HepG2 (cell line): ENCODE data around the gene GALR2. TPM values are rescaled to one million over a fixed set of nuclear protein-coding genes. Genes with fewer than 3 reads are reported as not detected.

Experiments used
- FOXC1 ChIP-seq: sonication (generic); formaldehyde crosslinking; IDR thresholded peaks from 2 replicates; pipeline ENCODE4 v1.8.0; 2022; ENCODE audit warnings: mild to moderate bottlenecking, missing genetic modification reagents, borderline replicate concordance
- GMEB1 ChIP-seq: sonication (generic); formaldehyde crosslinking; IDR thresholded peaks from 2 replicates; pipeline ENCODE4 v1.5.1; 2020; ENCODE audit warnings: missing genetic modification reagents, mild to moderate bottlenecking, borderline replicate concordance
- HNRNPUL1 ChIP-seq: fragments of 200-400 bp; formaldehyde crosslinking; IDR thresholded peaks from 2 replicates; pipeline ENCODE4 v1.6.1; 2017; ENCODE audit warnings: low read depth, mild to moderate bottlenecking, low read length, moderate library complexity
- KLF13 ChIP-seq: sonication (generic); formaldehyde crosslinking; IDR thresholded peaks from 2 replicates; pipeline ENCODE4 v1.4.0; 2020; ENCODE audit warnings: mild to moderate bottlenecking, missing genetic modification reagents
- MIER3 ChIP-seq: IDR thresholded peaks from 2 replicates; pipeline ENCODE4 v1.6.1; 2016; ENCODE audit warnings: missing compliant biosample characterization, borderline replicate concordance
- MTA1 ChIP-seq: sonication (generic); formaldehyde crosslinking; IDR thresholded peaks from 2 replicates; pipeline ENCODE4 v1.4.0; 2020; ENCODE audit warnings: missing genetic modification reagents, mild to moderate bottlenecking, borderline replicate concordance
- NFKBIZ ChIP-seq: IDR thresholded peaks from 2 replicates; pipeline ENCODE4 v1.6.1; 2018; ENCODE audit warnings: missing genetic modification reagents, missing compliant biosample characterization
- NPAS2 ChIP-seq: sonication (generic); formaldehyde crosslinking; IDR thresholded peaks from 2 replicates; pipeline ENCODE4 v1.8.0; 2022; ENCODE audit warnings: mild to moderate bottlenecking, missing genetic modification reagents, borderline replicate concordance
- SIX1 ChIP-seq: sonication (generic); formaldehyde crosslinking; IDR thresholded peaks from 2 replicates; pipeline ENCODE4 v1.4.0; 2020; ENCODE audit warnings: missing genetic modification reagents, borderline replicate concordance
- SOX13 ChIP-seq, 3 experiments: fragments of 450-650 bp in 1 of 3; sonication (generic) in 1 of 3; formaldehyde crosslinking in 1 of 3; IDR thresholded peaks in 2 of 3; conservative IDR thresholded peaks in 1 of 3; 2 replicates each; pipeline versions ENCODE4 v1.5.0 to v1.6.1; 2016 to 2020; ENCODE audit warnings: antibody characterized with exemption in 1 of 3, mild to moderate bottlenecking in 1 of 3, missing compliant biosample characterization in 1 of 3, missing genetic modification reagents in 1 of 3, moderate library complexity in 1 of 3
- SP2 ChIP-seq: sonication (generic); formaldehyde crosslinking; IDR thresholded peaks from 2 replicates; pipeline ENCODE4 v1.5.1; 2020; ENCODE audit warnings: mild to moderate bottlenecking, missing genetic modification reagents
- TARDBP ChIP-seq: sonication (generic); formaldehyde crosslinking; IDR thresholded peaks from 2 replicates; pipeline ENCODE4 v1.8.0; 2022; ENCODE audit warnings: mild to moderate bottlenecking, missing genetic modification reagents
- TBX3 ChIP-seq: fragments of 450-650 bp; IDR thresholded peaks from 2 replicates; pipeline ENCODE4 v1.6.1; 2017; ENCODE audit warnings: antibody characterized with exemption, mild to moderate bottlenecking, inconsistent platforms, borderline replicate concordance
- THYN1 ChIP-seq: sonication (generic); formaldehyde crosslinking; IDR thresholded peaks from 2 replicates; pipeline ENCODE4 v1.8.1; 2023; ENCODE audit warnings: low read depth, mild to moderate bottlenecking, moderate library complexity, missing genetic modification reagents, borderline replicate concordance
- ZNF44 ChIP-seq: sonication (generic); formaldehyde crosslinking; IDR thresholded peaks from 2 replicates; pipeline ENCODE4 v1.5.1; 2020; ENCODE audit warnings: mild to moderate bottlenecking, missing genetic modification reagents
- ZNF562 ChIP-seq: sonication (generic); formaldehyde crosslinking; IDR thresholded peaks from 2 replicates; pipeline ENCODE4 v1.8.0; 2022; ENCODE audit warnings: missing genetic modification reagents, borderline replicate concordance
- ZNF572 ChIP-seq: sonication (generic); formaldehyde crosslinking; IDR thresholded peaks from 2 replicates; pipeline ENCODE4 v1.5.1; 2020; ENCODE audit warnings: mild to moderate bottlenecking, missing genetic modification reagents
- ZNF891 ChIP-seq: sonication (generic); formaldehyde crosslinking; IDR thresholded peaks from 2 replicates; pipeline ENCODE4 v1.5.0; 2020; ENCODE audit warnings: mild to moderate bottlenecking, missing genetic modification reagents
- ZSCAN29 ChIP-seq: sonication (generic); formaldehyde crosslinking; conservative IDR thresholded peaks from 2 replicates; pipeline ENCODE4 v1.4.0; 2020; ENCODE audit warnings: mild to moderate bottlenecking, missing genetic modification reagents
- polyA plus RNA-seq, 8 experiments: library from polyadenylated mRNA; depleted of rRNA in 3 of 8; stranded (reverse) in 7 of 8; unstranded in 1 of 8; fragments of >200 nt; fragmentation: Illumina TruSeq in 4 of 8; extraction: Trizol in 4 of 8; gene quantifications; 2 replicates each; pipeline versions ENCODE4 v1.2.1 to v1.2.3, GENCODE V29; 2011 to 2016; ENCODE audit warnings: low read depth in 4 of 8, missing spikeins in 1 of 8, mixed read lengths in 1 of 8; ENCODE audit not compliant: insufficient read depth in 1 of 8
- total RNA-seq, 5 experiments: library from RNA; depleted of rRNA; stranded (reverse); fragments of >200 nt; fragmentation: Illumina TruSeq; extraction: Trizol; gene quantifications; 2 replicates each; pipeline ENCODE4 v1.2.3, GENCODE V29; 2016; ENCODE audit warnings: low read depth in 1 of 5
- TF ChIP-seq, protein P1 (sequence below): IDR thresholded peaks from 2 replicates; pipeline ENCODE4 v1.6.1; 2016; ENCODE audit warnings: low read depth, missing genetic modification reagents, missing compliant biosample characterization

Gene GALR2
- total and polyA plus RNA-seq, 2 of the 13 experiments (the other 11 are each of a cell fraction or from before 2014, with no cell fraction given), result 0.48 to 0.58 TPM

GRCh38 chr17:76103274-76104139, 28.9 kb downstream of the GALR2 start, which contains the start of gene EXOC7 (continued):
- TF ChIP-seq, protein P1, sequence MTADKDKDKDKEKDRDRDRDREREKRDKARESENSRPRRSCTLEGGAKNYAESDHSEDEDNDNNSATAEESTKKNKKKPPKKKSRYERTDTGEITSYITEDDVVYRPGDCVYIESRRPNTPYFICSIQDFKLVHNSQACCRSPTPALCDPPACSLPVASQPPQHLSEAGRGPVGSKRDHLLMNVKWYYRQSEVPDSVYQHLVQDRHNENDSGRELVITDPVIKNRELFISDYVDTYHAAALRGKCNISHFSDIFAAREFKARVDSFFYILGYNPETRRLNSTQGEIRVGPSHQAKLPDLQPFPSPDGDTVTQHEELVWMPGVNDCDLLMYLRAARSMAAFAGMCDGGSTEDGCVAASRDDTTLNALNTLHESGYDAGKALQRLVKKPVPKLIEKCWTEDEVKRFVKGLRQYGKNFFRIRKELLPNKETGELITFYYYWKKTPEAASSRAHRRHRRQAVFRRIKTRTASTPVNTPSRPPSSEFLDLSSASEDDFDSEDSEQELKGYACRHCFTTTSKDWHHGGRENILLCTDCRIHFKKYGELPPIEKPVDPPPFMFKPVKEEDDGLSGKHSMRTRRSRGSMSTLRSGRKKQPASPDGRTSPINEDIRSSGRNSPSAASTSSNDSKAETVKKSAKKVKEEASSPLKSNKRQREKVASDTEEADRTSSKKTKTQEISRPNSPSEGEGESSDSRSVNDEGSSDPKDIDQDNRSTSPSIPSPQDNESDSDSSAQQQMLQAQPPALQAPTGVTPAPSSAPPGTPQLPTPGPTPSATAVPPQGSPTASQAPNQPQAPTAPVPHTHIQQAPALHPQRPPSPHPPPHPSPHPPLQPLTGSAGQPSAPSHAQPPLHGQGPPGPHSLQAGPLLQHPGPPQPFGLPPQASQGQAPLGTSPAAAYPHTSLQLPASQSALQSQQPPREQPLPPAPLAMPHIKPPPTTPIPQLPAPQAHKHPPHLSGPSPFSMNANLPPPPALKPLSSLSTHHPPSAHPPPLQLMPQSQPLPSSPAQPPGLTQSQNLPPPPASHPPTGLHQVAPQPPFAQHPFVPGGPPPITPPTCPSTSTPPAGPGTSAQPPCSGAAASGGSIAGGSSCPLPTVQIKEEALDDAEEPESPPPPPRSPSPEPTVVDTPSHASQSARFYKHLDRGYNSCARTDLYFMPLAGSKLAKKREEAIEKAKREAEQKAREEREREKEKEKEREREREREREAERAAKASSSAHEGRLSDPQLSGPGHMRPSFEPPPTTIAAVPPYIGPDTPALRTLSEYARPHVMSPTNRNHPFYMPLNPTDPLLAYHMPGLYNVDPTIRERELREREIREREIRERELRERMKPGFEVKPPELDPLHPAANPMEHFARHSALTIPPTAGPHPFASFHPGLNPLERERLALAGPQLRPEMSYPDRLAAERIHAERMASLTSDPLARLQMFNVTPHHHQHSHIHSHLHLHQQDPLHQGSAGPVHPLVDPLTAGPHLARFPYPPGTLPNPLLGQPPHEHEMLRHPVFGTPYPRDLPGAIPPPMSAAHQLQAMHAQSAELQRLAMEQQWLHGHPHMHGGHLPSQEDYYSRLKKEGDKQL (CRISPR knock-in tag), result no peak
- TF ChIP-seq MTA1, result peak; percentile 62; the same call in 1 of the 2 replicates
- TF ChIP-seq FOXC1 (CRISPR knock-in tag), result peak; percentile 84
- no peak for TF ChIP-seq NPAS2 (CRISPR knock-in tag)
- TF ChIP-seq GMEB1 (CRISPR knock-in tag), result peak; percentile 80
- TF ChIP-seq KLF13, result 0 out of 2 replicates have a peak, but pooled peaks have one; percentile 77
- TF ChIP-seq ZNF562 (CRISPR knock-in tag), result no peak
- TF ChIP-seq TBX3, result no peak
- no peak for TF ChIP-seq NFKBIZ (CRISPR knock-in tag)
- peak; percentile 71; the same call in 1 of the 2 replicates for TF ChIP-seq ZNF44 (CRISPR knock-in tag)
- peak; percentile 87 for TF ChIP-seq ZNF572 (CRISPR knock-in tag)
- TF ChIP-seq THYN1 (CRISPR knock-in tag), result no peak
- TF ChIP-seq ZNF891 (CRISPR knock-in tag), result peak; percentile 68; the same call in 1 of the 2 replicates
- TF ChIP-seq HNRNPUL1, result no peak
- TF ChIP-seq SIX1 (CRISPR knock-in tag), result no peak
- peak; percentile 80 for TF ChIP-seq MIER3 (CRISPR knock-in tag)
- TF ChIP-seq TARDBP (CRISPR knock-in tag), result no peak; the same call in 1 of the 2 replicates
- TF ChIP-seq ZSCAN29, result 0 out of 2 replicates have a peak, but pooled peaks have one; percentile 61
- TF ChIP-seq SP2 (CRISPR knock-in tag), result peak; percentile 84
- TF ChIP-seq SOX13 (IDR thresholded peaks at IDR 0.05), result no peak
- peak in 1 of 2 experiments; percentile 31; a peak in 1 of 4 replicates for TF ChIP-seq SOX13 (CRISPR knock-in tag; conservative IDR thresholded peaks at IDR 0.05 in 1 of 2, IDR thresholded peaks at IDR 0.05 in 1 of 2)
